Osteocyte (in vitro differentiated cells): ENCODE measurements around the gene CAMKK2. TPM values are rescaled to one million over a fixed set of nuclear protein-coding genes. Genes with fewer than 3 reads are reported as not detected.

ENCODE experiments used
- DNase-seq: peaks from one replicate; pipeline ENCODE4 v3.0.0; 2021; ENCODE audit warnings: mixed read lengths; ENCODE audit not compliant: unreplicated experiment; ENCODE audit errors: extremely low spot score
- H3K27ac Mint-ChIP-seq: one replicate; pipeline ENCODE4 v1.8.0; 2021; ENCODE audit warnings: mild to moderate bottlenecking, mixed read lengths; ENCODE audit not compliant: unreplicated experiment
- H3K27me3 Mint-ChIP-seq: one replicate; pipeline ENCODE4 v1.8.0; 2021; ENCODE audit warnings: mixed read lengths; ENCODE audit not compliant: unreplicated experiment
- H3K36me3 Mint-ChIP-seq: one replicate; pipeline ENCODE4 v1.8.0; 2021; ENCODE audit warnings: mixed read lengths; ENCODE audit not compliant: unreplicated experiment
- H3K4me1 Mint-ChIP-seq: one replicate; pipeline ENCODE4 v1.8.0; 2021; ENCODE audit warnings: mixed read lengths; ENCODE audit not compliant: unreplicated experiment
- H3K4me3 Mint-ChIP-seq: one replicate; pipeline ENCODE4 v1.8.0; 2021; ENCODE audit warnings: mild to moderate bottlenecking, moderate library complexity, mixed read lengths; ENCODE audit not compliant: unreplicated experiment
- H3K9me3 Mint-ChIP-seq: one replicate; pipeline ENCODE4 v1.8.0; 2021; ENCODE audit warnings: mixed read lengths; ENCODE audit not compliant: unreplicated experiment
- total RNA-seq: library from RNA; stranded (reverse); gene quantifications from 2 replicates; pipeline ENCODE4 v1.2.1, GENCODE V29; 2021
- TF ChIP-seq, protein P1 (sequence below): fragments of 200-600 bp; sonication (generic); IDR thresholded peaks from 2 replicates; pipeline ENCODE4 v1.5.0; 2021; ENCODE audit warnings: antibody characterized with exemption, mild to moderate bottlenecking, moderate library complexity

CAMKK2 gene
- total RNA-seq, 1 donor from 2014 or later: 33.0 TPM

DNA sequence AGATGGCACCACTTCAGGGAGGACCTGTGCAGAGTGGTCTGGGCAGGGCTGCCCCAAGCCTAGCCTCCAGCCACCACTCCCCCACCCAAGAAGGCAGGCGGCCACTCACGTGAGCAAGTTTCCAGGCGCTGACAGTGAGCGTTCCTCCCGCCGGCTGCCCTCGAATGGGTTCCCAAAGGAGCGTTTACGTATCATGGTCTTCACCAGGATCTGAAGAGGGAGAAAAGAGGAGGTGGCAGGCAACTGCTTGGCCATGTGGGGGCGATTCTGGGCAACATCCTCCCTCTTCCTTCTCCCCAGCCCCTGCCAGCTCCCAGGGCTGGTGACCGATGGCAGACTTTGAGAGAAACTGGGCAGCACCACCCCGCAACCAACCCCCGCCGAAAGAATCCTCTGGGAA, 51.5 kb downstream of the CAMKK2 start:
- Mint-ChIP-seq H3K27me3 (no peaks in the 10 kb centered on the region), H3K4me3 (no peak overlapping the region), H3K9me3 (no peaks in the 10 kb centered on the region), H3K27ac (no peak overlapping the region), H3K4me1 (peaks cover 2% of the 10 kb centered on the region), H3K36me3 (peaks cover 22% of the 10 kb centered on the region)
- TF ChIP-seq, protein P1, sequence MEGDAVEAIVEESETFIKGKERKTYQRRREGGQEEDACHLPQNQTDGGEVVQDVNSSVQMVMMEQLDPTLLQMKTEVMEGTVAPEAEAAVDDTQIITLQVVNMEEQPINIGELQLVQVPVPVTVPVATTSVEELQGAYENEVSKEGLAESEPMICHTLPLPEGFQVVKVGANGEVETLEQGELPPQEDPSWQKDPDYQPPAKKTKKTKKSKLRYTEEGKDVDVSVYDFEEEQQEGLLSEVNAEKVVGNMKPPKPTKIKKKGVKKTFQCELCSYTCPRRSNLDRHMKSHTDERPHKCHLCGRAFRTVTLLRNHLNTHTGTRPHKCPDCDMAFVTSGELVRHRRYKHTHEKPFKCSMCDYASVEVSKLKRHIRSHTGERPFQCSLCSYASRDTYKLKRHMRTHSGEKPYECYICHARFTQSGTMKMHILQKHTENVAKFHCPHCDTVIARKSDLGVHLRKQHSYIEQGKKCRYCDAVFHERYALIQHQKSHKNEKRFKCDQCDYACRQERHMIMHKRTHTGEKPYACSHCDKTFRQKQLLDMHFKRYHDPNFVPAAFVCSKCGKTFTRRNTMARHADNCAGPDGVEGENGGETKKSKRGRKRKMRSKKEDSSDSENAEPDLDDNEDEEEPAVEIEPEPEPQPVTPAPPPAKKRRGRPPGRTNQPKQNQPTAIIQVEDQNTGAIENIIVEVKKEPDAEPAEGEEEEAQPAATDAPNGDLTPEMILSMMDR: no peak
- no peak for DNase-seq

DNA sequence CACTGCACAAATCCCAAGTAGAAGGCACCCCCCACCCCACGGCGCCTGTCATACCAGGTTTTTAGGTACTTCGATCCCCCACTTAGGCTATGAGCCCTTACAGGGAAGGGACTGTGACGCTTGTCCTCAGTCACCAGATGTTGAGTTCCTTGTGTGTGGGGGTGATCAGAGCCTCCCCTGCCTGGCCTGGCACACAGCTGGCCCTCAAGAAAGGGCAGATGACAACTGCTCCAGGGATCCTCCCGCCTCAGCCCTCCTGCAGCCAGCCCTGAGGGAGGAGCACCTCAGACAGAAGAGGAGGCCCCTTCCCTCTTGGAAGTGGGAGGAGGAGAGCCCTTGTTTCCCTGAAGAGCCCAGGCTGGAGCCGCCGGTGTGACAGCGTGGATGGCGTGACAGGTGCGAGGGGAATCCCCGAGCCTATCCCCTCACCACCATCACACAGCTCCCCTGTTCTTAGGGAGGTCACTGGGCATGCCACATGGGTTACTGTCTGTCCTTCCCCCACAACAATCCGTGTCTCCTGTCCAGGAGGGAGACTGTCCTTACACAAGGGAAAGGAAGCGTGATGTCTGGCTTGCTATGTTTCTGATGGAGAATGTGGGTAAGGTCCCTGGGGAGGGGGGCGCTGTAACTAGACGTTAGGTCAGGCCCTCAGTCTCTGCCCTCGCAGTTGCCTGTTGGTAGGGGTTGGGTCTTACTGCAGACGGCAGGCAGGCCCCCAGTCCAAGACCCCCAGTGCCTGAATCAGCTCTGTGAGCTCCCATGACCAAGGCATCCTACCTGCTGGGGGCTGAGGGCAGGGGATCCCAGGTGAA, 55.1 kb downstream of the CAMKK2 start:
- DNase-seq: no peak
- H3K27ac Mint-ChIP-seq: no peak overlapping the region
- H3K9me3 Mint-ChIP-seq: no peaks in the 10 kb centered on the region
- no peaks in the 10 kb centered on the region for H3K27me3 Mint-ChIP-seq
- H3K36me3 Mint-ChIP-seq: peaks cover 7% of the 10 kb centered on the region
- TF ChIP-seq, protein P1: no peak
- peaks cover 27% of the 10 kb centered on the region for H3K4me1 Mint-ChIP-seq
- H3K4me3 Mint-ChIP-seq: no peak overlapping the region

DNA sequence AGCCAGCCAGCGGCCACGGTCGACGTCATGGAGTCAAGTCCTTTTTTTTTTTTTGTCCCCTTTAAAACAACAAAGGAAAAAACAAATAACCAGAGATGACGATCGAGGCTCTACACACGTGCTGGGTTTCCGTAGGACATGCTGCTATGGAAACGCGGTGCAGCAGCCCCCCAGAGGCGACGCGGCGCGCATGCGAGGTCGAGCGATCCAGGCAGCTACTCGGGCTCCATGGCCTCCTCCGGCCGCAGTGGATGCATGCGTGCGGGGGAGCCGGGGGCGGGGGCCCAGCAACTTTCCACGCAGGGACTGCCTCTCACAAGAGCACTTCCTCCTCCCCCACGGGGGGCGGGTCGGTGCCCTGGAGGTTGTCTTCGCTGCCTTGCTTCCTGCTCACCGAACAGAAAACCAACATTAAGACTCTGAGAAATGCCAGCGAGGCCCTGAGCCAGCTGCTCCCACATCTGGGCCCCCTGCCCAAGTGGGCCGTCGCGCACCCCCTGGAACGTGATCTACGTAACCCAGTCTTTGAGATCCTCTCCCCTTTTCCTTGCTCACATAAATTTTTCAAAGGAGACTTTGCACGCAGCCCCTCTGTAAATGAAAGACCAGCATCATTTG, 55.9 kb downstream of the CAMKK2 start:
- Mint-ChIP-seq H3K27me3 (no peaks in the 10 kb centered on the region), H3K4me1 (peaks cover 27% of the 10 kb centered on the region), H3K9me3 (no peaks in the 10 kb centered on the region), H3K4me3 (no peak overlapping the region), H3K36me3 (peaks cover 11% of the 10 kb centered on the region), H3K27ac (no peak overlapping the region)
- DNase-seq: no peak
- TF ChIP-seq, protein P1: no peak

DNA sequence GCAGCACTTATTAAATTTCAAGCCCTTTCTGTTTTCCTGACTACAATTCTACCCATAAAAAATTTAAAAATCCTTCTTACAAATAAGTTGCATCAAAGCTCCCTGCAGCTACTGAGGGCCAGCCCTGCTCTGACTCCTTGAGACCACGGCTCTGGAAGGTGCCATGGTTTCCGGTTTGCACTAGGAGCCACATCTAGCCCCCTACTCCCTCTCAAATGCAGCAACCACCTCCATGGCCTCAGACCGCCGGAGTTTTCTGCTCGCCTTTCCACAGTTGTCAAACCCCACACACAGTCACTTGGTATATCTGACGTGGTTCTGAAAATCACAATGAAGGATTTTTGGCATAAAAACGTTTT, 56.5 kb downstream of the CAMKK2 start:
- Mint-ChIP-seq H3K9me3 (no peaks in the 10 kb centered on the region), H3K27ac (no peak overlapping the region), H3K4me3 (no peak overlapping the region), H3K4me1 (peaks cover 27% of the 10 kb centered on the region), H3K36me3 (peaks cover 8% of the 10 kb centered on the region), H3K27me3 (no peaks in the 10 kb centered on the region)
- TF ChIP-seq, protein P1: no peak
- DNase-seq: no peak

DNA sequence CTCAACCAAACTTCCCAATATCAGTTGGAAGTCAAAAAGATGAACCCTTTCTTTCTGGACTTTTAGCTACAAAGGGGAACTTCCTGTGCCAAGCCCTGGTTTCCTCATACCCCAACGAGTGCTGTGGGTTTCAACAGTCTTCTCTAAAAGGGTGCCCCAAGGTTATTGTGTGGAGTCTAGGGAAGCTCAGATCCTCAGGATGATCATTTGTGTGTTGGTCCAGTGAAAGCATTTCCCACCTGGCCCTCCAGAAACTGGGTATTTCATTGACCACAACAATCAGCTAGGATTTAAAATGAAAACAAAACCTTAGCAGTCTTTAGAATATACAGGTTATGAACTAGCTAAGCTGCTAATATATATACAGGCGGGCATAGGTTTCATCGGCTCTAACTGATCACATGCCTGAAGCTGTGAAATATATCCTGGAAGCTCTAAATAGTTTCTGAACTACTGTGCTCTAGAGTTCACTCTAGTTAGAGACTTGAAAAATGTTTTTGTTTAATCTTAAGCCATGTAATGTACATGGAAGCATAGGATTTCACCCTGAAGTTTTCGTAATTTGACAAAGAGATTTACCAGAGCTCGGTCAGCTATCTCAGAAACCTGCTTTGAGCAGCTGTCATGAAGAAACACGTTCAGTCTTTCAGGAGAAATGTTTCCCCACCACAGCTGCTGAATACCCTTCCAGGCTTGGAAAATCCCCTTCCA, 57.0 kb downstream of the CAMKK2 start:
- no peak overlapping the region for H3K27ac Mint-ChIP-seq
- peaks cover 8% of the 10 kb centered on the region for H3K36me3 Mint-ChIP-seq

More for the DNA sequence above, 57.0 kb downstream of the CAMKK2 start:
- Mint-ChIP-seq H3K9me3 (no peaks in the 10 kb centered on the region), H3K4me3 (no peak overlapping the region), H3K27me3 (no peaks in the 10 kb centered on the region), H3K4me1 (peaks cover 27% of the 10 kb centered on the region)
- no peak for DNase-seq
- TF ChIP-seq, protein P1: no peak
